DMS79 treated with DMSO at 0.1 percent for 48 hours (cell line): ENCODE data around the gene SCUBE1.

Experiments
- DNase-seq: peaks from one replicate; lab custom pipeline; 2025; lab: John Stamatoyannopoulos, UW

Gene SCUBE1

DNA sequence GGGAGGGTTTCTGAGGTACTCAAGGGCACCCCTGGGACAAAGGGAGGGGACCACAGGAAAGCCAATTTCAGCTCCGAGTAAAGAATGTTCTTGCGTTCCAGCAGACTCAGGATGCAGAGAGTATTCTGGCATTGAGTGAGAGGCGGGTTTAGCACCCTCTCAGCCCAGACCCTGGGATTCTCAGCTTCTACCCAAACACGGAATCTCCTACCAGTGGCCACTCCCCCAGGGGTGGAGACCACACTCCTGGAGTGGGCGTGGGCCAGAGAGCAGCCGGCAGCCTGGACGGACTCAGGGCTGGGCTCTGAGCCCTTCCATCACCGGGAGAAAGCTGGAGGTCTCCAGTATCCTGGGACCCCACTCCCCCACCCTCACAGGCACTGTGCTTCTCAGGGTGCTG lies 130.1 kb downstream of the SCUBE1 start:
- no peak for DNase-seq

DNA sequence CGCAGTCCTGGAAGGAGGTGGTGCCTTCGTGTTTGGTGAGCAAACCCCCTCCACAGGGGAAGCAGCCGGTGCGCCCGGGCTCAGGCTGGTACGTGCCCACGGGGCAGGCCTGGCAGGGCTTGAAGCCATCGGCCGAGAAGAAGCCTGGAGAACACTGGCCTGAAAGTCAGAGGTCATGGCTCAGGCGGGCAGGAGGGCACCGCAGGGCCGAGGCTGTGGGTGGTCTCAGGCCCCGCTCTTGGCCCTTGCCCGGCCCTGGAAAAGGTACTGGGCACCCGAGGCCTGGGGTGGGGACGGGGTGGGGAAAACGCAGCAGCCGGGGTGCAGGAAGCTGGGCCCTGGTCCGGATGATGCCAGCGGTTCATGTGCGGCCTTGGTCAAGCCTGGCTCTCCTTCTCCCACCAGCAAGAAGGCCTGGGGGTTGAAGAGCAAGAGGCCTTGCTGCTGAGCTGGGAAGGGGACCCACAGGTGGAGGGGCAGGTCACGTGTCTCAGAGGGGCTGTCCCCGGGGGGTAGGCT lies 130.7 kb downstream of the SCUBE1 start:
- no peak for DNase-seq

DNA sequence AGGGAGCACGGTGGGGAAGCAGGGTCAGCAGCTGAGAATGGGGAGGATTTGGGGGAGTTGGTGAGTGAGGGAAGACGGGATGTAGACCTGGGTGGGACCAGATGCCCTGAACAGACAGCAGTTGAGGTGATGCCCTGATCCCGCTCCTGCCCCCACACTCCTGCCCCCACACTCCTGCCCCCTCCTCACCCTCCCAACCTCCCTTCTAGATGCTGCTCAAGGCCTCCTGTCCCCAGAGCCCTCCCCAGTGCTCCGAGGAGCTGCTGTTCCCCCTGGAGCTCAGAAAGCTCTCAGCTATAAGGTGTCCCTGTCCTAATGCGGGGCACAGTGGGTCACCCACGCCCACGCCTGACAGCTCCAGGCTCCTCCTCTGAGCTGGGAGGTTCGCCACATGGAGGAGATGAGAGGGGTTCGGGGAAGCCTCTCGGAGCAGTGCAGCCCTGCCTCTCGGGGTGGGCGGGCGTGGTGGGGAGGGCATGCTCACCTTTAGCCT lies 131.2 kb downstream of the SCUBE1 start:
- DNase-seq = no peak

DNA sequence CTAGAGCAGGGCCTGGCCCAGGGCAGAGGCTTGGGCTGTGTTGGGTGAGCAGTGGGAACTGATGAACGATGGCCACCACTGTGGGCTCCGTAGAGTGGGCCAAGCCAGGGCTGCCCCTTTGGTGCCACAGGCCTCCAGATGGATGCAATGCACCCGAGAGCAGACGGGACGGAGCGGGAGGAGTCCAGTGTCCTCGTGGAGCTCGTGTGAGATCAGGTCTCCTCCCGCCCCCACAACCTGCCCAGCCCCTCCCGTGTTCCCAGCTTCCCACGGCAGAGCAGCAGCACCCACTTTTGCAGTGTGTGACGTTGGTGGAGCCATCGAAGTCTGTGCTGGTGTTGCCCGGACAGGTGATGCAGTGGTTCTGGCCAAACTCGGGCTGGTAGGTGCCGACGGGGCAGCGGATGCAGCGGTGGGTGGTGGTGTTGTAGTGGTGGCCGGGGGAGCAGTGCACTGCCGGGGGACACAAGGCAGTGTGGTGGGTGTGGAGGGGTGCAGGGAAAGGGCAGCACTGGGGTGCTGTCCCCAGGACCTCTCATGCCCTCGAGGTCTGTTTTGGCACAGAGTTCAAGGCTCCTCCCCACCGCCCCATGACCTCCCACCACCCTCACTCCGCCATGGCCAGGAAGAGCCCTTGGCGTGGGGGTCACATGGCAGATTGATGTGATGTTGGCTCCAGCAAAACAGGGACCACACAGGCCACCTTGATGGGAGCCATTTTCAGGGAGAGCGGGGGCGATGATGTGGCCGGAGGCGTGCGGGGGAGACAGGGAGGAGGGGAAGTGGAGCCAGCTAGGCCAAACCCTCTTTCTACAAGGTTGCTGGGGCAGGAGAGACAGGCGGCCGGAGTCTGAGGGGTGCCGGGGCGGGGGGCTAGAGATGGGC lies 132.3 kb downstream of the SCUBE1 start:
- no peak for DNase-seq

DNA sequence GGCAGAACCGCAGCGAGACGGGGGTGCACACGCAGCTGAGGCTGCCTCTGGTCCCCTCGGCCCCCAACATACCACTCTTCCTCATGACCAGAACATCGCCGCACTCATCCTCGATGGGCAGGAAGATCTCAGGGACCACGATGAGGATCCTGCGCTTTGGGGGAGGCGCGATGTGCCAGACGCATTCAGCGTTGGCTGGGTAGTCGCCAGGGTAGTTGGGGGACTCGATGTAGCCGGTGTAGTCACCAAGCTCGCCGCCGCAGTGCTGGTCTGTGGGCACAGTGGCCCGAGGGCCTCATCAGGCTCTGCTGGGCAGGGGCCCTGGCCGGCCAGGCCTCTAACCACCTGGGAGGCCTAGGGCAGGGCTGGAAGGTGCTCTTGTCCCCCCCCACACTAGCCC lies 133.2 kb downstream of the SCUBE1 start:
- no peak for DNase-seq

DNA sequence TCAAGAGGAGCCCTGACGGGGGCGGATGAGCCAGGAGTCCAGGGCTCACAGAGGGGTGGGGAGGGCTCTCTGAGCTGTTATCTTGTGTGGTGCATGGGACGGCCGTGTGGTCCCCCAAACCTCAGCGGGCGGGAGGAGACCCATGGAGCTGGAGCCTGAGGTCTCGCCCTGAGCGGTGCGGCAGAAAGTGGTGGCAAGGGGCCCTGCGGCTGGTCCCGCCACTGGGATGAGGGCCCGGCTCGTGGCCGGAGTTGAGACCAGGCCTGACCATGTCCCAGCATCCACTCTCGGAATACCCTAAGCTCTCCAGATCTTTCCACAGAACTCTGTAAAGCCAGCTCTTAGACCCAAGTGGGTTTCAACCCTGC lies 133.7 kb downstream of the SCUBE1 start:
- DNase-seq = no peak

DNA sequence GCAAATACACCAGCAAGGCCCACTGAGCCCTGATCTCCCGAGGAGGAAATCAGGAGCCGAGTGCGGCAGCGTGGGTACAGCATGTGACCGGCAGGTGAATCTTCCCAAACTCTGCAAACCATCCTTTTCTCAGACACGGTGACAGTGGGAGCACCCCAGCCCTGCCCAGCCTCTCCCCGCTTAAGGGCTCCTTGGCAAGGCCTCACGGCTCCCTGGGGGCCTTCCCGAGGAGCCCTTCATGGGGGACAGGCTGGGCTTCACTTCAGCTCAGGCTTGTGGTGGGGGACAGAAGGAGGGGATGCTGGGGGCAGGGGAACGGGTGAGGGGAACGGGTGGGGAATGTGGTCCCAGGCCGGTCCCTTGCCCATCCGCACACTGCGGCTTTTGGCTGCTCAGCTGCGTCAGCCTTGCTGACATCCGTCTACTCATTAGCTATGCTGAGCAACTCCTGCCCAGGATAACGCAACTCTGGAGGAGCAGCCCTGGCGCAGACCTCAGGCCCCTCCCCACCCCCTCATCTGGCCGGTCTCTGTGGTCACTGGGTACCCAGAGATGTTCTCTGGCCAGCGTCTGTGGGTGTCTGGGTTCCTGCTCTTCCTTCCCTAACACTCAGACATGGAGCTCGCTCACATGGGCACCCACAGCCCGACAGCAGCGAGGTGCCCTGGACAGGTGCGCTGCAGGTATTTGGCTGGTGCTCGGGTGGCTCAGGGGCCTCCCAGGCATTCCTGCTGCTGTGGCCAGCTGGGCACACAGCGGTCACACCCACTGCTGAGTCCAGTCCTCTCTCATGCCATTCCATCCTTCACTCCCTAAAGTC lies 134.3 kb downstream of the SCUBE1 start:
- no peak for DNase-seq

GRCh38 chr22:43207849-43208702 lies 135.1 kb downstream of the SCUBE1 start:
- no peak for DNase-seq

- DNase-seq = no peak
Measured at GRCh38 chr22:43207386-43207785, 135.8 kb downstream of the SCUBE1 start.

DNA sequence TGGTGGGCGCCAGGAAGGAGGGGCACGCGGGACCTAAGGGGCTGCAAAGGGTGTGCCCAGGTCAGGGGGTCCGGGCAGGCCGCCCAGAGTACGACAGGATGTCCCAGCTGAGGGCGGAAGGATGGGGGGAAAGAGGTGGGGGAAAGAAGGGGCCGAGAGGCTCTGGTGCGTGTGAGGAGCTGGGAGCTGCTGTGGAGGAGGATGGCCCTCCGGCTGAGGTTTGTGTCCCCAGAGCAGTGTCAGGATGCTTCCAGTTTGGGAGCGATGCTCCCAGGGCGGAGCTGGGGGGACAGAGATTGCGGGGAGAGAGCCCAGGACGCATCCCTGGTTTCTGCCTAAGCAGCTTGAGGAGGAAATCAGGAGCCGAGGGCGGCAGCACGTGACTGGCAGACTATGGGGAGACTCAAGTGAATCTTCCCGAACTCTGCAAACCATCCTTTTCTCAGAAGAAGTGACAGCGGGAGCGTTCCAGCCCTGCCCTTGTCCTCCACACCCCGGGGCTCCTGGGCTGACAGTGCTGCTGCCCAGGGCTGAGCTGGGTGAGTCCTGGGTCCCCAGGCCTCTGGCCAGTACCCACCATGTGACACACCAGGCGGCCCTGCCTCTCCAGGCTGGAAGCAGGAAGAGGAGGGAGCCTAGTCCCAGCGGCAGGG lies 136.5 kb downstream of the SCUBE1 start:
- no peak for DNase-seq

DNA sequence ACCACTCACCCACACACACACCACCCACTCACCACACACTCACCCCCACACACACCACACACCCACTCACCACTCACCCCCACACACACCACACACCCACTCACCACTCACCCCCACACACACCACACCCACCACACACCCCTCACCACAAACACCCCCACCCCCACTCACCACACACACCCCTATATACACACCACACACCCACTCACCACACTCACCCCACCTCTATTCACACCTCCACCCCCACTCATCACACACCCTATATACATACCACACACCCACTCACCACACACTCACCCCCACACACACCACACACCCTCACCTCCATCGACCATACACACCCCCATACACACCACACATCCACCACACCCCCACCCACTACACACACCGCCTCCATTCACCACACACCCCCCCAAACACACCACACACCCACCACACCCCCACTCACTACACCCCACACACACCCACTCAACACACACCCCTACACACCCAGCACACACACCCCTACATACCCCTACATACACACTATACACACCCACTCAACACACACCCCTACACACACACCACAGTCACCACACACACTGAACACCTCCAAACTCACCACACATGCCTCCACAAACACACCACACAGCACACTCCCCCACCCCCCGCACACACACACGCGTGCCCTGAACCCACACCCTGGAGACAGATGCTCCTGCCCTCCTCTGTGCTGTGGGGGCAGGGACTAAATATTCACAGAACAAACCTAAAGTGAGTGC lies 137.2 kb downstream of the SCUBE1 start:
- DNase-seq = no peak

DNA sequence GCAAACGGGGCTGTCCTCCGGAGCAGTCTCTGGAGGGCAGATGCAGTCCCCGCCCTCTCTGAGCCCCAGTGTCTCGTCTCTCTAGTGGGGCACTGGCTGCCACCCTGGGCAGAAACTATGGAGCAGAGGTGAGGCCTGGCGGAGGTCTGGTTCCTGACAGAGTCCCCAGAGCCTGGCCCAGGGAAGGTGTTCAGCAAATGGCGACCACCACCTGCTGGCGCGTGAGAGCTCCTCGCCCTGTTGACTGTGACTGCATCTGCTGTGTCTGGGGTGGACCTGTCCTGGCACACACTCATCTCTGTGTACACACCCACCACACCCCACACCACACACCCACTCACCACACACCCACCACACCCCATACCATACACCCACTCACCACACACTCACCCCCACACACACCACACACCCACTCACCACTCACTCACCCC lies 137.9 kb downstream of the SCUBE1 start:
- no peak for DNase-seq

DNA sequence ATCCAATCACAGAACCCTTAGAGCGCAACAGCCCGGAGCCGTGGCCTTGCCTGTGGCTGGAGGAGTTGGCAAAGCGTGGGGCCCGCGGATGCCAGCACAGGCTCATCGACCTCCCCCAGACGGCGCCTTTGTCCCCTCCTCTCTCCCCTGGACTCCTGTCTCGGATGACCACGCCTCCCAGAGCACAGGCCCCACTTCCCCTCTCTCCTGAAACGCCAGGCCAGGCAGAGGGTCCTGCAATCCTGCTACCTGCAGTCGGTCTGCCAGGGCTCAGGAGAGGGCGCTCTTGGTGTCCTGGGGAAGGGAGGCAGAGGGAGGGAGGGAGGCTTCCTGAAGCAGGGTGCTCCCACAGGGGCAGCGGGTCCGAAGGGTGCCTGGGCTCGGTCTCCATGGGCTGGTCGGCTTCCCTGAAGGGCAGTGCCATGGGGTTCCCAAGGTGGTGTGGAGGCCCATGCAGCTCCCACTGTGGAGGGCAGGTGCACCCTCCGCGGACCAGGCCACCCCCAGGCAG lies 139.6 kb downstream of the SCUBE1 start:
- DNase-seq = no peak

- no peak for DNase-seq
Measured at GRCh38 chr22:43202756-43203410, 140.3 kb downstream of the SCUBE1 start.

- DNase-seq = no peak
Measured at GRCh38 chr22:43202326-43202725, 140.8 kb downstream of the SCUBE1 start.

- DNase-seq = no peak
Measured at GRCh38 chr22:43201486-43202219, 141.5 kb downstream of the SCUBE1 start.

DNA sequence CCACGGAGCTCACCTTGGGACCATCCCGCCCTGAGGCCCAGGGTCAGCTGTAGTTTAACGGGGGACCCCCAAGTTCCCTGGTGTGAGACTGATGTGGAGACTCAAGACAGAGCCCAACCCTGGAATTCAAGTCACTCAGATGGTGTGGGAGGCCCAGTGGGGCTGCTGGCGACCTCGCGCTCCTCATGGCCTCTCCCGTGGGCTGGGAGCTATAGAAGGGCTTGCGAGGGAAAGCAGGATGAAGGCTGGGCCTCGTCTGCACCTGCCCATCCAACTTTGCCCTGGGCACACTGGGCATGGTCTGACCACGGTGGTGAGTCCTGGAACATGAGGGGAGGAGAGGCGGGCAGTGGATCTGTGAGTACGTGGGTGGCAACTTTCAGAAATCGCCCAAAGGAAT lies 142.6 kb downstream of the SCUBE1 start:
- DNase-seq = no peak

DNA sequence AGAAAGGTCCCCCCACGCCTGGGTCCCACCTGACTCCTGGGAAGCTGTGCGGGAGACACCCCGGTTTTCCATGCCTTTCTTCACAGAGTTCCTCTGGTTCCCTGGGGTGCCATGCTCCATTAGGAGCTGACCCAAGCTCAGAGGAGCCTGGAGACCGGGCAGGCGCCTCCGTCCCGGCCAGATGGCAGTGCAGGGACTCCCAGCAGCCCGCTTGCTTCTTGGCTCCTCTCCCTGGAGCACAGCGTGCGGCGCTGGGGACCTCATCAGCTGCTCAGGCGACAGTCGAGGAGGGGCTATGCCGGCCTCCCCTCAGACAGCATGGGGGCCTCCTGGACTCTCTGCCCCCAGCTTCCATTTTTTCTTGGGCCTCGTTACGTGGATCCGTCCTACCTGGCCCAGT lies 143.1 kb downstream of the SCUBE1 start:
- DNase-seq = no peak

DNA sequence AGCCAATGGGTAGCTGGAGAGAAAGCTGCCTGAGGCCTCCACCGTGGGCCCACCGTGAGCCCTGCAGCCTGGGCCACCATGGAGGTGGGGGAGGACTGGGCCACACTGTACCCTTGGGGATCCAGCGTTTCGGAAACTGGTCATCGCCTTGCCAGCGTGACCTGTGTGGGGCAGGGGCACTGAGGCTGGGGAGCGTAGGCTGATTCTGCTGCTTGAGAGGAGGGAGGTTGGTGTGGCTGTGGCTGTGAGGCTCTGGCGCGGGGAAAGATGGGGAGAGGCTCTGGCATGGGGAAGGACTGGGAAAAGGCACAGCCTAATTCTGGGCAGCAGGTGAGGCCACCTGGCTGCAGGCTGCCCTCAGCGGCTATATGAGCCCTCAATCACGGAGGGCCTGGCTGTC lies 143.6 kb downstream of the SCUBE1 start:
- no peak for DNase-seq
